ENCODE data around the gene ANKRD18B.
"Not testable (repeated sequence)": the region's sequence is repeated elsewhere in the genome, so short reads cannot be mapped to it uniquely, and the experiment has no call there.

The ANKRD18B gene

DNA sequence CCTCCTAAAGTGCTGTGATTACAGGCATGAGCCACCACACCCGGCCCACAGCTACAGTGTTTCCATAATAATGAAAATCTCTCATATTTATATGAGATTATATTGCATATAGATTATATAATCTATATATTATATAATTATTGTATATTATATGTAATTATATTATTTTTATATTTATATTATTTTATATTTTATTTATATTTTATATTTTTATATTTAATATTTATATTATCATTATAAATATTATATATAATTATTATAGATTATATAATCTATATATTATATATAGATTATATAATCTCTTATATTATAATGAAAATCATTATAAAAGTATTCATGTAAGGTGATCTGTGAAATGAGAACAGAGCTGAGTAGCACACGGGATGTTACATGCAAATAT lies 11.5 kb downstream of the ANKRD18B start:
- DNase-seq = no peak

DNA sequence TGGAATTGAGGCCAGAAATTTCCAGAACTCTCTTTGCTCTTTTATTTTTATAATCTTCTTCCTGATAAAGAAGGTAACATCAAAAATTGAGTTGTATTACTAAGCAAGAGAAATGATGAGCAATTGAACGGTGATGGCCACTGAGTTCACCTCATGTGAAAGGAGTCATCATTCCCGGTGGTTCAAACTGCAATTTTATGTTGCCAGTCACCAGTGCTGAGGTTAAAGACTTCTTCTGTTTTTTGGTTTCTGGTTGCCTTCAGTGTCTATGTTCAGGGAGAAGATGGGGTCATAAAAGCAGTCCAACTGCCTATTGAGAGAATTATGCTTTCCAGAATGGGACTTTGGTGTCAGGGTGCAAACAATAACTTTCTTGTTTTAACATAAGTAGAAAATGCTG lies 19.4 kb downstream of the ANKRD18B start:
- not testable (repeated sequence) for DNase-seq

- DNase-seq = not testable (repeated sequence)
These were observed 21.7 kb downstream of the ANKRD18B start for GRCh38 chr9:33545715-33546114.

GRCh38 chr9:33548816-33549215 lies 24.8 kb downstream of the ANKRD18B start:
- not testable (repeated sequence) for DNase-seq

DNA sequence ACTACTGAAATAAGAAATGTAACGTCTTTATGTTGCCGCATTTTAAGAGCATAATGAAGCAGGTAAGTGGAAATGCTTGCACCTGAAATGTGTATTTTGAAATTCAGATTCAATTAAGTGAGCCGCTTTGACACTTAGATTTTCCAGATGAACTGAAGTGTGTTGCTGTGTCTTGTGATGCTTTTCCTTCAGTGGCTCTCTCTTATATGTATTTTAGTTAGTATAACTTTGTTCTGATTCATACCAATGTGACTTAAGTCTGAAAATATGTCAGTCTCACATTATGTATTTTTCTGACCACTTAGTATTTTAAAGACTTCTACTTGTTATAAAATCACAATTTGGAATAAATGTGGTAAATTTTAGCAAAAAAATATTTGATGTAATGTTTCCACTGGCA lies 25.4 kb downstream of the ANKRD18B start:
- not testable (repeated sequence) for DNase-seq

DNA sequence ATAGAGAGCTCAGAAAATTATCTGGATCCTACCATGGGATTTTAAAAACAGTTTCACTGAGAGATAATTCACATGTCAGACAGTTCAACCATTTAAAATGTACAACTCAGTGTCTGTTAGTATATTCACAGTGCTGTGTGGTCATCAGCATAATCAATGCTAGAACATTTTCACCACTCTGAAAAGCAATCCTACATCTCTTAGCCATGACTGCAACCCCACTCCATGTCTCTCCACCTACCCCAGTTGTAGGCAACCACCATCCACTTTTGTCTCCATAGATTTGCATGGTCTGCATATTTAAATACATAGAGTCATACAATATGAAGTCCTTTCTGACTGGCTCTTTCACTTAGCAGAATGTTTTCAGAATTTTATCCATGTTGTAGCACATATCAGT lies 27.1 kb downstream of the ANKRD18B start:
- not testable (repeated sequence) for DNase-seq

DNA sequence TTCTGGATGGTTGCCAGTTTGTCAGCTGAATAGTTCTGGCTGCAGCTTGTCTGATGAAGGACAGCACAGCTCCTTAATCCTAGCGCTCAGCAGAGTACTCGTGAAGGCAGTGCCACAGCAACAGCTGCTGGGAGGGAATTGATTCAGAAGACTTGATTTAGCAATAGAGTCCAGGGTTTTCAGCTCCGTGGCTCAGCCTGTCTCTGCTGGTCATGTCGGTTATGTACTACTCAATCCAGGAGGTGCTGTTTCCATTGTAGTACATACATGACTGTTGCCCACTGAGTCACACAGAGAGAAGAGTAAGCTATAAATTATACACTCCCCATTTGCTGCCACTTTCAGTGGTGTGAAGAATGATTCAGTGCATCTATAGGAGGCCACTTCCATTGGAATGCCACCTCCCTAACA lies 28.3 kb downstream of the ANKRD18B start:
- DNase-seq = not testable (repeated sequence)

- not testable (repeated sequence) for DNase-seq
These were observed 36.2 kb downstream of the ANKRD18B start for GRCh38 chr9:33560217-33560616.

DNA sequence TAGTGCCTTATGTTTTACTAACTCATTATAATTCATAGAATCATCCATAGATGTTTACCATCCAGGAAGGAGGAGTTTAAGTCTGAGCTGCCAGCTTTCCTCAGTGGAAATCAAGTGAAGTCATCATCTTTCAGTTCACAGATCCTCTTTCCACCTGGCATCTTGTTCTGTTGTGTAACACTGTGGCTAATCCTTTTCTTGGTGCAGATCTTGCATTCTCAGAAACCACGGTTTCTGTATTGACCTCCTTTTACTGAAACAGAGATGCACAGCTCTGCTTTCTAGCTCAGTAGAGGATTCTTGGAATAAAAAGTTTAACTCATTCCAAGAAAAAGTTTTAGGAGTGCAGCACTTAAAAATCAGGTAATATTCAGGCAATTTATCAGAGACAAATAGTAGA lies 38.1 kb downstream of the ANKRD18B start:
- not testable (repeated sequence) for DNase-seq

- DNase-seq = not testable (repeated sequence)
These were observed 43.7 kb downstream of the ANKRD18B start for GRCh38 chr9:33567776-33568175.

- not testable (repeated sequence) for DNase-seq
These were observed 53.7 kb downstream of the ANKRD18B start for GRCh38 chr9:33577786-33578185.

DNA sequence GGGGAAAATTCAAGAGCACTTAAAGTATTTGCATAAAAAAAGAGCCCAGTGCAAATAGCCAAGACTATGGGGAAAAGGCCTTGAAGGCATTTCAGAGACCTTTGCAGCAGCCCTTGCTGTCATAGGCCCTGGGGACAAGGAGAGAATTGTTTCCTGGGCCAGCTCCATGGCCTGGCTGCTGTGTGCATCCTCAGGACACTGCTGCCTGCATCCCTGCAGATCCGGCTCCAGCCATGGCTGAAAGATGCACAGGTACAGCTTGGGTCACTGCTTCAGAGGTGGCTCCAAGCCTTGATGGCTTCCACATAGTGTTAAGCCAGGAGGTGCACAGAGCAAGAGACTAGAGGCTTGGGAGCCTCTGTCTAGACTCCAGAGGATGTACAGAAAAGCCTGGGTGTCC lies 55.9 kb downstream of the ANKRD18B start:
- not testable (repeated sequence) for DNase-seq

GRCh38 chr9:33582686-33583085 lies 58.6 kb downstream of the ANKRD18B start:
- not testable (repeated sequence) for DNase-seq

- not testable (repeated sequence) for DNase-seq
These were observed 62.1 kb downstream of the ANKRD18B start for GRCh38 chr9:33586128-33586527.

DNA sequence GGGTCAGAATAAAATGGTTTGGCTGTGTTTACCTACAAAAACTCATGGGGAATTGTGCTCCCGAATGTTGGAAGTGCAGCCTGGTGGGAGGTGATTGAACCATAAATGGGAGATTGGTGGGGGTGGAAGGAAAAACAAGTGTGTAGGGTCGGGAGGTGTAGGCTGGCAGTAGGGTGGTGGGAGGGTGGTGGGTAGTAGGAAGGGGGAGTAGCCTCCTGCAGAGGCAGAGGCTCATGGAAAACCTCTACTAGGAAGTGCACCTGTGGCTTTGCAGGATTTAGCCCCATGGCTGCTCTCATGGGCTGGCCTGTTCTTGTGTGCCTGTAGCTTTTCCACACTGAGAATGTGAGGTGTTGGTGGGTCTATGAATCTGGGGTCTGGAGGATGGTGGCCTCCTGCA lies 63.7 kb downstream of the ANKRD18B start:
- not testable (repeated sequence) for DNase-seq

DNA sequence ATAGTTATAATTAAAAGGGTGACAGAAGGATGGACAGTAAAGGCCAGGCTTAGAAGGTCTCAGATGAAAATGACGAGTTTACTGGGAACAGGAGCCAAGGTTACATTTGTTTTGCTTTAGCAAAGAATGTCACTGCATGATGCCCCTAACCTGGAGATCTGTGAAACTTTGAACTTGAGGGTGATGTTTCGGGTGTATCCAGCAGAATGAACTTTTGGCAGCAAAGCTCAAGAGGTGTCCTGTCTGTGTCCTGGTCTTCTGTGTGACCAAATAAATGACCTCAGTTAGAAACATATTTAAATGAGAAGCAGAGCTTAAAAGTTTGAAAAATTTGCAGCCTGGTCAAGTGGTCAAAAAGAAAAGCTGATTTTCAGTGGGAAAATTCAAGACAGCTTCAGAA lies 64.8 kb downstream of the ANKRD18B start:
- DNase-seq = not testable (repeated sequence)

GRCh38 chr9:33590857-33591256 lies 66.8 kb downstream of the ANKRD18B start:
- DNase-seq = not testable (repeated sequence)

DNA sequence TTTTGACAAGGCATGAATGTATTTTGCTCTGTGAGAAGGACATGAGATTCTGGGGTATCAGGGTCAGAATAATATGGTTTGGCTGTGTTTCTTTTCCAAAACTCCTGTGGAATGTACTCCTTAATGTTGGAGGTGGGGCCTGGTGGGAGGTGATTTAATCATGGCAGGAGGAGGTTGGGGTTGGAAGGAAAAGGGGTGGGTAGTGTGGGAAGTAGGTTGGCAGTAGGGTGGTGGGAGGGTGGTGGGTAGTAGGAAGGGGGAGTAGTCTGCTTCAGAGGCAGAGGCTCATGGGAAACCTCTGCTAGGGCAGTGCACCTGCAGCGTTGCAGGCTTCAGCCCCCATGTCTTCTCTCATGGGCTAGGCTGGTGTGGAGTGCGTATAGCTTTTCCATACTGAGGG lies 72.9 kb downstream of the ANKRD18B start:
- DNase-seq = not testable (repeated sequence)

DNA sequence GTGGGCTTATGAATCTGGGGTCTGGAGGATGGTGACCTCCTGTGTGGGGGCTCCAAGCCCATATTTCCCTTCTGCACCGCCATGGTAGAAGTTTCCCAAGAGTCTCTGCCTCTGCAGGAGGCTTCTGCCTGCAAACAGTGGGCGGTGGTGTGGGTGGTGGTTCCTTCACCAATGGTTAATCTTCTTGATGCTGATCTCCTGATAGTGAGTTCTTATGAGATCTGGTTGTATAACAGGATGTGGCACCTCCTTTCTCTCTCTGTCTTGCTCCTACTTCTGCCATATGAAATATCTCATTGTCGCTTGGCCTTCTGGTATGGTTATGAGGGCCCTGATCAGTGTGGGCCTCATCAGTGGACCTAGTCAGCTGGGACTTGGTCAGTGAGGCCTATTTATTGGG lies 73.3 kb downstream of the ANKRD18B start:
- DNase-seq = not testable (repeated sequence)

- DNase-seq = not testable (repeated sequence)
These were observed 74.8 kb downstream of the ANKRD18B start for GRCh38 chr9:33598796-33599379.

- not testable (repeated sequence) for DNase-seq
These were observed 76.9 kb downstream of the ANKRD18B start for GRCh38 chr9:33600911-33601310.

GRCh38 chr9:33604249-33604648 lies 80.2 kb downstream of the ANKRD18B start:
- DNase-seq = not testable (repeated sequence)

- DNase-seq = not testable (repeated sequence)
These were observed 80.9 kb downstream of the ANKRD18B start for GRCh38 chr9:33604936-33605335.

- DNase-seq = no peak
These were observed 87.3 kb downstream of the ANKRD18B start for GRCh38 chr9:33611358-33611757.

DNA sequence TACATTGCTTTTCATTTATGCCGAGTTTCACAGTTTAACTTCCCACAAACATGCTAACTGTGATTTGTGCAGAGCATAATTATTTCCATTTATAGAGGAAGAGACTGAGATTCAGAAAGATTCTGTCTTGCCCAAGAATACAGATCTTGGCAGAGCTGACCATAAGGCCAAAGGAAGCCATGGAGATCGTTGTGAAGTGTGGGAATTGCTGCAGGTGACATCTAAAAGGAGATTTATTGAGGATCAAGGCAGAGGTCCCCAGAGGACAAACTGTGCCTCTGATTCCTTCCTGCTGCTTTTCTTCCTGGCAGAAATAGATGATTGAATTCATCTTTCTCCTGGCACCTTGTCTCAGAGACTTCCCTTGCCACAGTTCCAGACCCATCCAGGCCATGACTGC lies 88.4 kb downstream of the ANKRD18B start:
- DNase-seq = not testable (repeated sequence)
